Pulmonary artery endothelial cell (primary cell): ENCODE results near the gene IDS. TPM values are rescaled to one million over a fixed set of nuclear protein-coding genes. Genes with fewer than 3 reads are reported as not detected.

Source experiments
- DNase-seq: peaks from one replicate; pipeline ENCODE4 v3.0.0-alpha.2; 2011; ENCODE audit warnings: low read depth, low spot score
- total RNA-seq: library from RNA; depleted of rRNA; stranded (reverse); fragments of >200 nt; gene quantifications from 2 replicates; pipeline ENCODE4 v1.2.3, GENCODE V29; 2014

The IDS gene
- total RNA-seq, 1 donor from 2014 or later: 35.3 TPM

DNA sequence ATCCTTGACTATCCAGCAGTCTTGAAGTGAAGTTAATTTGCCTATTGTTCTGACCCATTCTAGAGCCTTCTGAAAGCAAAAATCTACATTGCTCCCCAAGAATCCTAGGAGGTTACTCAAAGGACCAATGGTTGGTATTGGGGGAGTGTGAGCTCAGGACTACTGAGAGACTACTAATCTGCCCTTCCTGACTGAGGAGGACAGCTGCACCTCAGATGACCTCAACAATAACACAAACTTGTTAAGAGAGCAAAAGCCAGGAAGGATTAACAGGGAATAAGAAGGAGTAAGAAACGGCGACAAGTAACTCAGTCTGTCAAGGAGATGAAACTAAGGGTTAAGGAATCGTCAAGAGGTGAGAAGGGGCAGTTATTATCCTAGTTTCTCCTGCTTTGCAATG, 43.4 kb downstream of the IDS start:
- no peak for DNase-seq

GRCh38 chrX:149458586-149458985, 46.5 kb downstream of the IDS start:
- no peak for DNase-seq

DNA sequence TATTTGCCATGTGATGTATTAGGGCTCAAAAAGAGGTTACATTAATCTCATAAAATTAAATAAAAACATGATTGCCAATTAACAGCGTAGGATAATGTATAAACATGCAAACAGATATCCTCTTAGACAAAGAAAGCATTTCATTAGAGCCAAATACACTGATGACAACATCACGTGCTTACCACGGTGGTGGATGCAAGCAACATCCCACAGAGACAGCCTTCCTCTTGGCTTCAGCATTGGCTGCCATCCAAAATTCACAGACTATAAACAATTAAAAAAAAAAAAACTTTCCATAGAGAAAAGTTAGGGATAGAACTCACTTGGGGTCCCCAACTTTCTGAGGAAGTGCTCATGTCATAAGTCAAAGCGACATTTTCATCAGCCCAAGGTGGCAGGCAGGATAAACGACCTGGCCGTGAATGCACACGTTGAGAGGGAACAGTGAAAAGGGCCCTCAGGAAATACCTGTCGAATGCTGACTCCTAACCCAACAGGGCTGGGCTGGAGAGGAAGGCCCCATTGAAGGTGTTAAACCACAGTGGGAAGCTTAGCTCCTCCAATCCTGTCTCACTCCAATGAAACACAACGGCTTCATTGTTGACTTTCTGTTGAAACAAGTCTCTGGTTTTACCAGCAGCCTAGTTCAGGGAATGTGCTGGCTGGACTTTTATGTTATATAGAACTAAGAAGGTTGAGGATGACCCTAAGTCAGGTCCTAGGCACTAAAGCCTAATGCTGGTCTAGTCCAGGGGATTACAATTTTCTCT, 48.4 kb downstream of the IDS start:
- DNase-seq: no peak

DNA sequence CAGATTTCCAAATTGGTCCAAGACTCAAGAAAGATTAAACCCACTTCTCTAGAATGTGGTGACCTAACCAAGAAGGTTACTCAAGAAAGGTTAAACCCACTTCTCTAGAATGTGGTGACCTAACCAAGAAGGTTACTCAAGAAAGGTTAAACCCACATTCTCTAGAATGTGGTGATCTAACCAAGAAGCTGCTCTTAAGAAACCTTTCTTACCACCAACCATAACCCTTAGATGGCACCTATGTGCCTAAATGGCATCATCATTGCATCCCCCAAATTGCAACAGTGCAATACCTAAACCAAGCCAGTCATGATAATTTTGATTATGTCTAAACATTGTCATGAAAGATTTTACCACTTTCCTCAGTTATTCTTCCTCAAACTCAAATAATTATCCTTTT, 49.2 kb downstream of the IDS start:
- DNase-seq: no peak

GRCh38 chrX:149453906-149454822, 50.9 kb downstream of the IDS start:
- no peak for DNase-seq

DNA sequence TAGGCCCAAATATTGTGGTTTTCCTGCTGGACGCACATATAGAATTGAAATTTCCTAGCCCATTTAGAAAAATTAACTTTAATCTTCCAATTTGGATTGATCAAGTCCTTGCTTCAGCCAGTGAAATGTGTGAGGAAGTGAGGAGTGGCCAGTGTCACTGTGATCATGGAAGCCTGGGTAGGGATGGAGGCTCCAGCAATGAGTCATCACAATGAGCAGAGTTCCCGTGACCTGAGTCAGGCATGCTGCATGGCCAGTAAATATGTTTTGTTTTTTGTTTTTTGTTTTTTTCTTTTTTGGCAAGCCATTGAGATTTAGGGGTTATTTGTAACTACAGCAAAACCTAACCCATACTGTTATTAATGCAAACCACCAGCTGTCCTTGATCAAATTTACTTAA, 52.1 kb downstream of the IDS start:
- DNase-seq: no peak

DNA sequence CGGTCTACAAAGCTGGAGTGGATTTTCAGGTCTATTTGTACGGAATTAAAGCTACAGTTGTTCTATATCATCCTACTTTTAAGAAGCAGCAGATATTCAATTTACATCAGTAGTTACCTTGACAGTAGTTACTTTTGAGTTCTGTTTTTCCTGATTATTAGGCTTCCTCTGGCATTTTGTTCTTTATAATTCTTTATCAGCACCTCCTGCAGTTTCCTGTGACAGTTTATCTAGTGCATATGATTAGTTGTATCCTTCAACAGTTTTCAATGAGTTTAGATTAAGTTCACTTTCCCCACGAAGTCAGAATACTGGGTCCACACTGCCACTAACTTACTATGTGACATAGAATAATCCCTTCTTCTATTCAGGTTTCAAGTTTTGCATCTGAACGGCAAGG, 71.7 kb downstream of the IDS start:
- DNase-seq: no peak

- DNase-seq: no peak
Measured at GRCh38 chrX:149433051-149433450, 72.1 kb downstream of the IDS start.

Other genes starting within 250 kb of the IDS start
- 14.2 and 17.8 TPM in 2 replicates for gene EOLA1, start 35.7 kb upstream of the IDS start, total RNA-seq
- gene HSFX3, start 44.6 kb upstream of the IDS start, total RNA-seq: not detected in 2 replicates
- gene MAGEA9B, start 82.2 kb upstream of the IDS start, total RNA-seq: not detected in 2 replicates
- 0.21 TPM in 1 of 2 replicates, not detected in the other for gene HSFX2, start 90.0 kb upstream of the IDS start, total RNA-seq
- 16.2 and 19.1 TPM in 2 replicates for gene TMEM185A, start 126.5 kb upstream of the IDS start, total RNA-seq
- gene MAGEA11, start 206.8 kb upstream of the IDS start, total RNA-seq: not detected in 2 replicates